ENCODE measurements around the gene C11orf91.

- TF ChIP-seq CTCF (IDR thresholded peaks at IDR 0.05) (no peak), POLR2AphosphoS5 (IDR thresholded peaks at IDR 0.05) (no peak), POLR2A (IDR thresholded peaks at IDR 0.05) (no peak)
Measured at GRCh38 chr11:33706546-33706945, 5.9 kb upstream of the C11orf91 start.

Data from breast epithelium (tissue), 3 donors.